Skeletal muscle satellite cell (primary cell): ENCODE measurements around the gene CAV3.
A peak's percentile ranks its signal among the peaks of the same experiment; 100 is the strongest.

ENCODE experiments used
- H3K27me3 ChIP-seq: 2 replicates; pipeline ENCODE4 v1.7.0; 2013; ENCODE audit warnings: low read length; ENCODE audit not compliant: control insufficient read depth, insufficient read depth
- H3K36me3 ChIP-seq: 2 replicates; pipeline ENCODE4 v1.7.0; 2013; ENCODE audit warnings: mild to moderate bottlenecking, control low read depth, low read length; ENCODE audit not compliant: insufficient read depth
- H3K4me1 ChIP-seq: 2 replicates; pipeline ENCODE4 v1.7.0; 2013; ENCODE audit warnings: low read length; ENCODE audit not compliant: control insufficient read depth, insufficient read depth
- H3K4me2 ChIP-seq: 2 replicates; pipeline ENCODE4 v1.7.0; 2013; ENCODE audit warnings: mild to moderate bottlenecking, low read length
- H3K4me3 ChIP-seq: 2 replicates; pipeline ENCODE4 v1.7.0; 2013; ENCODE audit warnings: low read length
- H3K9ac ChIP-seq: 2 replicates; pipeline ENCODE4 v1.7.0; 2013; ENCODE audit warnings: mild to moderate bottlenecking, low read depth, low read length, moderate library complexity
- H3K9me3 ChIP-seq: replicated peaks from 2 replicates; pipeline ENCODE4 v1.7.0; 2013; ENCODE audit warnings: mild to moderate bottlenecking, control low read depth, low read length

The CAV3 gene

GRCh38 chr3:8737823-8738222, 4.2 kb downstream of the CAV3 start:
- H3K4me2 ChIP-seq = no peak overlapping the region
- no peaks in the 10 kb centered on the region for H3K9me3 ChIP-seq
- H3K4me3 ChIP-seq = no peak overlapping the region
- no peak overlapping the region for H3K9ac ChIP-seq
- peaks cover 51% of the 10 kb centered on the region for H3K4me1 ChIP-seq
- no peaks in the 10 kb centered on the region for H3K27me3 ChIP-seq
- H3K36me3 ChIP-seq = no peaks in the 10 kb centered on the region

- Histone ChIP-seq H3K4me3 (no peak overlapping the region), H3K27me3 (no peaks in the 10 kb centered on the region), H3K9me3 (no peaks in the 10 kb centered on the region), H3K4me2 (no peak overlapping the region), H3K4me1 (peaks cover 51% of the 10 kb centered on the region), H3K36me3 (no peaks in the 10 kb centered on the region), H3K9ac (no peak overlapping the region)
Observed at GRCh38 chr3:8738639-8739038, 5.0 kb downstream of the CAV3 start.

GRCh38 chr3:8739757-8740504, 6.3 kb downstream of the CAV3 start:
- H3K4me3 ChIP-seq = peak overlapping the region; percentile 23
- peaks cover 40% of the 10 kb centered on the region for H3K4me1 ChIP-seq

GRCh38 chr3:8741581-8742261, 8.1 kb downstream of the CAV3 start:
- H3K9ac ChIP-seq = peak overlapping the region; percentile 63

More at GRCh38 chr3:8739757-8740504, 6.3 kb downstream of the CAV3 start:
- Histone ChIP-seq H3K36me3 (no peaks in the 10 kb centered on the region), H3K9me3 (no peaks in the 10 kb centered on the region), H3K27me3 (no peaks in the 10 kb centered on the region), H3K4me2 (peak overlapping the region; percentile 76), H3K9ac (peak overlapping the region; percentile 52)

GRCh38 chr3:8743021-8743601, 9.5 kb downstream of the CAV3 start:
- Histone ChIP-seq H3K9me3 (no peaks in the 10 kb centered on the region), H3K4me2 (no peak overlapping the region), H3K4me1 (peaks cover 40% of the 10 kb centered on the region), H3K4me3 (no peak overlapping the region), H3K9ac (no peak overlapping the region), H3K36me3 (no peaks in the 10 kb centered on the region), H3K27me3 (no peaks in the 10 kb centered on the region)

More at GRCh38 chr3:8741581-8742261, 8.1 kb downstream of the CAV3 start:
- Histone ChIP-seq H3K27me3 (no peaks in the 10 kb centered on the region), H3K4me3 (peak overlapping the region; percentile 47), H3K9me3 (no peaks in the 10 kb centered on the region), H3K36me3 (no peaks in the 10 kb centered on the region), H3K4me2 (peak overlapping the region; percentile 76), H3K4me1 (peaks cover 40% of the 10 kb centered on the region)

- no peak overlapping the region for H3K4me2 ChIP-seq
- no peak overlapping the region for H3K9ac ChIP-seq
Observed at GRCh38 chr3:8743911-8744310, 10.3 kb downstream of the CAV3 start.

GRCh38 chr3:8745619-8746370, 12.2 kb downstream of the CAV3 start:
- H3K36me3 ChIP-seq = peaks cover 7% of the 10 kb centered on the region
- peaks cover 28% of the 10 kb centered on the region for H3K4me1 ChIP-seq
- H3K27me3 ChIP-seq = no peaks in the 10 kb centered on the region
- H3K9me3 ChIP-seq = no peaks in the 10 kb centered on the region
- no peak overlapping the region for H3K9ac ChIP-seq
- H3K4me2 ChIP-seq = no peak overlapping the region
- no peak overlapping the region for H3K4me3 ChIP-seq

More at GRCh38 chr3:8743911-8744310, 10.3 kb downstream of the CAV3 start:
- Histone ChIP-seq H3K9me3 (no peaks in the 10 kb centered on the region), H3K36me3 (no peaks in the 10 kb centered on the region), H3K27me3 (no peaks in the 10 kb centered on the region), H3K4me3 (no peak overlapping the region), H3K4me1 (peaks cover 40% of the 10 kb centered on the region)

GRCh38 chr3:8746780-8747345, 13.3 kb downstream of the CAV3 start:
- H3K4me1 ChIP-seq = peaks cover 18% of the 10 kb centered on the region
- no peaks in the 10 kb centered on the region for H3K27me3 ChIP-seq
- H3K9me3 ChIP-seq = no peaks in the 10 kb centered on the region
- H3K4me3 ChIP-seq = no peak overlapping the region
- no peak overlapping the region for H3K9ac ChIP-seq
- H3K4me2 ChIP-seq = no peak overlapping the region
- peaks cover 14% of the 10 kb centered on the region for H3K36me3 ChIP-seq

GRCh38 chr3:8749316-8749715, 15.7 kb downstream of the CAV3 start:
- no peaks in the 10 kb centered on the region for H3K4me1 ChIP-seq
- H3K9me3 ChIP-seq = no peaks in the 10 kb centered on the region
- no peak overlapping the region for H3K4me2 ChIP-seq
- H3K27me3 ChIP-seq = no peaks in the 10 kb centered on the region
- no peak overlapping the region for H3K4me3 ChIP-seq
- H3K9ac ChIP-seq = no peak overlapping the region
- peaks cover 30% of the 10 kb centered on the region for H3K36me3 ChIP-seq

- H3K36me3 ChIP-seq = peaks cover 30% of the 10 kb centered on the region
- H3K9ac ChIP-seq = no peak overlapping the region
- no peak overlapping the region for H3K4me2 ChIP-seq
- H3K27me3 ChIP-seq = no peaks in the 10 kb centered on the region
- H3K9me3 ChIP-seq = no peaks in the 10 kb centered on the region
- peaks cover 7% of the 10 kb centered on the region for H3K4me1 ChIP-seq
- no peak overlapping the region for H3K4me3 ChIP-seq
Observed at GRCh38 chr3:8752832-8753231, 19.2 kb downstream of the CAV3 start.

GRCh38 chr3:8755097-8755496, 21.5 kb downstream of the CAV3 start:
- Histone ChIP-seq H3K4me1 (peaks cover 26% of the 10 kb centered on the region), H3K27me3 (no peaks in the 10 kb centered on the region), H3K36me3 (peaks cover 24% of the 10 kb centered on the region), H3K9me3 (no peaks in the 10 kb centered on the region), H3K4me2 (no peak overlapping the region), H3K9ac (no peak overlapping the region), H3K4me3 (no peak overlapping the region)
